HepG2 (cell line): ENCODE data around the gene NT5M. TPM values are rescaled to one million over a fixed set of nuclear protein-coding genes. Genes with fewer than 3 reads are reported as not detected.

Experiments used
- FOXA3 ChIP-seq: IDR thresholded peaks from 2 replicates; pipeline ENCODE4 v1.6.1; 2016; ENCODE audit warnings: missing genetic modification reagents, missing compliant biosample characterization
- HNF4A ChIP-seq: sonication (generic); formaldehyde crosslinking; IDR thresholded peaks from 2 replicates; pipeline ENCODE4 v1.4.0; 2020; ENCODE audit warnings: missing genetic modification reagents
- NFRKB ChIP-seq: fragments of 450-650 bp; IDR thresholded peaks from 2 replicates; pipeline ENCODE4 v1.6.1; 2017
- RCOR2 ChIP-seq: IDR thresholded peaks from 2 replicates; pipeline ENCODE4 v1.6.1; 2016; ENCODE audit warnings: missing biosample characterization, missing genetic modification reagents
- ZBTB1 ChIP-seq: sonication (generic); formaldehyde crosslinking; IDR thresholded peaks from 2 replicates; pipeline ENCODE4 v1.4.0; 2020; ENCODE audit warnings: missing genetic modification reagents, borderline replicate concordance
- ZBTB20 ChIP-seq: sonication (generic); formaldehyde crosslinking; IDR thresholded peaks from 2 replicates; pipeline ENCODE4 v1.8.1; 2023; ENCODE audit warnings: missing genetic modification reagents, low read depth, mild to moderate bottlenecking, borderline replicate concordance
- ZMYM3 ChIP-seq: sonication (generic); formaldehyde crosslinking; IDR thresholded peaks from 2 replicates; pipeline ENCODE4 v1.5.1; 2020; ENCODE audit warnings: mild to moderate bottlenecking, missing genetic modification reagents
- ZNF451 ChIP-seq: sonication (generic); formaldehyde crosslinking; IDR thresholded peaks from 2 replicates; pipeline ENCODE4 v1.5.0; 2020; ENCODE audit warnings: mild to moderate bottlenecking, missing genetic modification reagents
- ZNF7 ChIP-seq: IDR thresholded peaks from 2 replicates; pipeline ENCODE4 v1.6.1; 2016; ENCODE audit warnings: missing biosample characterization, missing genetic modification reagents
- ZSCAN25 ChIP-seq: sonication (generic); formaldehyde crosslinking; IDR thresholded peaks from 2 replicates; pipeline ENCODE4 v1.8.0; 2022; ENCODE audit warnings: mild to moderate bottlenecking, missing genetic modification reagents
- ZSCAN31 ChIP-seq: sonication (generic); formaldehyde crosslinking; IDR thresholded peaks from 2 replicates; pipeline ENCODE4 v1.5.0; 2020; ENCODE audit warnings: low read depth, mild to moderate bottlenecking, missing genetic modification reagents
- polyA plus RNA-seq, 8 experiments: library from polyadenylated mRNA; depleted of rRNA in 3 of 8; stranded (reverse) in 7 of 8; unstranded in 1 of 8; fragments of >200 nt; fragmentation: Illumina TruSeq in 4 of 8; extraction: Trizol in 4 of 8; gene quantifications; 2 replicates each; pipeline versions ENCODE4 v1.2.1 to v1.2.3, GENCODE V29; 2011 to 2016; ENCODE audit warnings: low read depth in 4 of 8, missing spikeins in 1 of 8, mixed read lengths in 1 of 8; ENCODE audit not compliant: insufficient read depth in 1 of 8
- total RNA-seq, 5 experiments: library from RNA; depleted of rRNA; stranded (reverse); fragments of >200 nt; fragmentation: Illumina TruSeq; extraction: Trizol; gene quantifications; 2 replicates each; pipeline ENCODE4 v1.2.3, GENCODE V29; 2016; ENCODE audit warnings: low read depth in 1 of 5
- TF ChIP-seq, protein P1 (sequence below): IDR thresholded peaks from 2 replicates; pipeline ENCODE4 v1.6.1; 2016; ENCODE audit warnings: low read depth, missing genetic modification reagents, missing compliant biosample characterization
- TF ChIP-seq, protein P2 (sequence below): sonication (generic); formaldehyde crosslinking; IDR thresholded peaks from 2 replicates; pipeline ENCODE4 v1.5.1; 2020; ENCODE audit warnings: missing genetic modification reagents, mild to moderate bottlenecking, borderline replicate concordance
- TF ChIP-seq, protein P3 (sequence below): sonication (generic); formaldehyde crosslinking; IDR thresholded peaks from 2 replicates; pipeline ENCODE4 v1.5.0; 2020; ENCODE audit warnings: mild to moderate bottlenecking, missing genetic modification reagents

NT5M gene
- total and polyA plus RNA-seq, 2 of the 13 experiments (the other 11 are each of a cell fraction or from before 2014, with no cell fraction given) = 0.55 to 0.78 TPM

DNA sequence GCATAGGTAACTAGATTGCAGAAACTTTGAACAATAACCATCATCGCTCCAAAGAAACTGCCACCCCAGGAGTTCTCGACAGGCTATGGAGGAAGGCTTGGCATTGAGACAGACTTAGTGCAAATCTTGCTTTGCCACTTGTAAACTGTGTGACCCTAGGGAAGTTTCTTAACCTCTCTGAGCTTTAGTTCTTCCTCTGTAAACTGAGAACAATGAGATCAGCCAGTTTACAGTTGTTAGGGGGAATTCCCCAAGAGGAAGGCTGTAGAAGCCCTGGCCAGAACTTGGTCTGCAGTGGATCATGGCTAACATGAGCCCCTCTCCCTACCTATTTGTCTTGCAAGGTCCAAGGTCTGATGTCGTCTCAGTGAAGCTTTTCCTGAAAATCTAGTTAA, 78.9 kb downstream of the NT5M start (continued):
- TF ChIP-seq, protein P1, sequence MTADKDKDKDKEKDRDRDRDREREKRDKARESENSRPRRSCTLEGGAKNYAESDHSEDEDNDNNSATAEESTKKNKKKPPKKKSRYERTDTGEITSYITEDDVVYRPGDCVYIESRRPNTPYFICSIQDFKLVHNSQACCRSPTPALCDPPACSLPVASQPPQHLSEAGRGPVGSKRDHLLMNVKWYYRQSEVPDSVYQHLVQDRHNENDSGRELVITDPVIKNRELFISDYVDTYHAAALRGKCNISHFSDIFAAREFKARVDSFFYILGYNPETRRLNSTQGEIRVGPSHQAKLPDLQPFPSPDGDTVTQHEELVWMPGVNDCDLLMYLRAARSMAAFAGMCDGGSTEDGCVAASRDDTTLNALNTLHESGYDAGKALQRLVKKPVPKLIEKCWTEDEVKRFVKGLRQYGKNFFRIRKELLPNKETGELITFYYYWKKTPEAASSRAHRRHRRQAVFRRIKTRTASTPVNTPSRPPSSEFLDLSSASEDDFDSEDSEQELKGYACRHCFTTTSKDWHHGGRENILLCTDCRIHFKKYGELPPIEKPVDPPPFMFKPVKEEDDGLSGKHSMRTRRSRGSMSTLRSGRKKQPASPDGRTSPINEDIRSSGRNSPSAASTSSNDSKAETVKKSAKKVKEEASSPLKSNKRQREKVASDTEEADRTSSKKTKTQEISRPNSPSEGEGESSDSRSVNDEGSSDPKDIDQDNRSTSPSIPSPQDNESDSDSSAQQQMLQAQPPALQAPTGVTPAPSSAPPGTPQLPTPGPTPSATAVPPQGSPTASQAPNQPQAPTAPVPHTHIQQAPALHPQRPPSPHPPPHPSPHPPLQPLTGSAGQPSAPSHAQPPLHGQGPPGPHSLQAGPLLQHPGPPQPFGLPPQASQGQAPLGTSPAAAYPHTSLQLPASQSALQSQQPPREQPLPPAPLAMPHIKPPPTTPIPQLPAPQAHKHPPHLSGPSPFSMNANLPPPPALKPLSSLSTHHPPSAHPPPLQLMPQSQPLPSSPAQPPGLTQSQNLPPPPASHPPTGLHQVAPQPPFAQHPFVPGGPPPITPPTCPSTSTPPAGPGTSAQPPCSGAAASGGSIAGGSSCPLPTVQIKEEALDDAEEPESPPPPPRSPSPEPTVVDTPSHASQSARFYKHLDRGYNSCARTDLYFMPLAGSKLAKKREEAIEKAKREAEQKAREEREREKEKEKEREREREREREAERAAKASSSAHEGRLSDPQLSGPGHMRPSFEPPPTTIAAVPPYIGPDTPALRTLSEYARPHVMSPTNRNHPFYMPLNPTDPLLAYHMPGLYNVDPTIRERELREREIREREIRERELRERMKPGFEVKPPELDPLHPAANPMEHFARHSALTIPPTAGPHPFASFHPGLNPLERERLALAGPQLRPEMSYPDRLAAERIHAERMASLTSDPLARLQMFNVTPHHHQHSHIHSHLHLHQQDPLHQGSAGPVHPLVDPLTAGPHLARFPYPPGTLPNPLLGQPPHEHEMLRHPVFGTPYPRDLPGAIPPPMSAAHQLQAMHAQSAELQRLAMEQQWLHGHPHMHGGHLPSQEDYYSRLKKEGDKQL = no peak
- TF ChIP-seq, protein P2, sequence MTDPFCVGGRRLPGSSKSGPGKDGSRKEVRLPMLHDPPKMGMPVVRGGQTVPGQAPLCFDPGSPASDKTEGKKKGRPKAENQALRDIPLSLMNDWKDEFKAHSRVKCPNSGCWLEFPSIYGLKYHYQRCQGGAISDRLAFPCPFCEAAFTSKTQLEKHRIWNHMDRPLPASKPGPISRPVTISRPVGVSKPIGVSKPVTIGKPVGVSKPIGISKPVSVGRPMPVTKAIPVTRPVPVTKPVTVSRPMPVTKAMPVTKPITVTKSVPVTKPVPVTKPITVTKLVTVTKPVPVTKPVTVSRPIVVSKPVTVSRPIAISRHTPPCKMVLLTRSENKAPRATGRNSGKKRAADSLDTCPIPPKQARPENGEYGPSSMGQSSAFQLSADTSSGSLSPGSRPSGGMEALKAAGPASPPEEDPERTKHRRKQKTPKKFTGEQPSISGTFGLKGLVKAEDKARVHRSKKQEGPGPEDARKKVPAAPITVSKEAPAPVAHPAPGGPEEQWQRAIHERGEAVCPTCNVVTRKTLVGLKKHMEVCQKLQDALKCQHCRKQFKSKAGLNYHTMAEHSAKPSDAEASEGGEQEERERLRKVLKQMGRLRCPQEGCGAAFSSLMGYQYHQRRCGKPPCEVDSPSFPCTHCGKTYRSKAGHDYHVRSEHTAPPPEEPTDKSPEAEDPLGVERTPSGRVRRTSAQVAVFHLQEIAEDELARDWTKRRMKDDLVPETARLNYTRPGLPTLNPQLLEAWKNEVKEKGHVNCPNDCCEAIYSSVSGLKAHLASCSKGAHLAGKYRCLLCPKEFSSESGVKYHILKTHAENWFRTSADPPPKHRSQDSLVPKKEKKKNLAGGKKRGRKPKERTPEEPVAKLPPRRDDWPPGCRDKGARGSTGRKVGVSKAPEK (CRISPR knock-in tag) = no peak
- no peak for TF ChIP-seq ZNF451
- TF ChIP-seq, protein P3, sequence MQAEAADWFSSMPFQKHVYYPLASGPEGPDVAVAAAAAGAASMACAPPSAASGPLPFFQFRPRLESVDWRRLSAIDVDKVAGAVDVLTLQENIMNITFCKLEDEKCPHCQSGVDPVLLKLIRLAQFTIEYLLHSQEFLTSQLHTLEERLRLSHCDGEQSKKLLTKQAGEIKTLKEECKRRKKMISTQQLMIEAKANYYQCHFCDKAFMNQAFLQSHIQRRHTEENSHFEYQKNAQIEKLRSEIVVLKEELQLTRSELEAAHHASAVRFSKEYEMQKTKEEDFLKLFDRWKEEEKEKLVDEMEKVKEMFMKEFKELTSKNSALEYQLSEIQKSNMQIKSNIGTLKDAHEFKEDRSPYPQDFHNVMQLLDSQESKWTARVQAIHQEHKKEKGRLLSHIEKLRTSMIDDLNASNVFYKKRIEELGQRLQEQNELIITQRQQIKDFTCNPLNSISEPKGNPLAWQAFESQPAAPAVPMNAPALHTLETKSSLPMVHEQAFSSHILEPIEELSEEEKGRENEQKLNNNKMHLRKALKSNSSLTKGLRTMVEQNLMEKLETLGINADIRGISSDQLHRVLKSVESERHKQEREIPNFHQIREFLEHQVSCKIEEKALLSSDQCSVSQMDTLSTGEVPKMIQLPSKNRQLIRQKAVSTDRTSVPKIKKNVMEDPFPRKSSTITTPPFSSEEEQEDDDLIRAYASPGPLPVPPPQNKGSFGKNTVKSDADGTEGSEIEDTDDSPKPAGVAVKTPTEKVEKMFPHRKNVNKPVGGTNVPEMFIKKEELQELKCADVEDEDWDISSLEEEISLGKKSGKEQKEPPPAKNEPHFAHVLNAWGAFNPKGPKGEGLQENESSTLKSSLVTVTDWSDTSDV (CRISPR knock-in tag) = no peak
- TF ChIP-seq HNF4A (CRISPR knock-in tag) = 0 out of 2 replicates have a peak, but pooled peaks have one; percentile 13
- peak; percentile 15; the same call in 1 of the 2 replicates for TF ChIP-seq RCOR2 (CRISPR knock-in tag)
- TF ChIP-seq ZSCAN31 (CRISPR knock-in tag) = no peak
- no peak for TF ChIP-seq ZNF7 (CRISPR knock-in tag)
- TF ChIP-seq ZBTB1 (CRISPR knock-in tag) = no peak
- no peak for TF ChIP-seq NFRKB
- TF ChIP-seq ZBTB20 (CRISPR knock-in tag) = no peak
- no peak for TF ChIP-seq FOXA3 (CRISPR knock-in tag)
- peak; percentile 80 for TF ChIP-seq ZMYM3 (CRISPR knock-in tag)
- no peak for TF ChIP-seq ZSCAN25 (CRISPR knock-in tag)
